H1 (cell line): Measurements from ENCODE around the gene RAD51B. TPM values are rescaled to one million over a fixed set of nuclear protein-coding genes. Genes with fewer than 3 reads are reported as not detected.

Source experiments
- CTCF ChIA-PET: fragments of 300-600 bp; sonication (Branson Sonifier 250); formaldehyde crosslinking; loops from one replicate; lab custom pipeline; 2021; ENCODE audit not compliant: partially characterized antibody; lab: Charles Lee
- POLR2A ChIA-PET: fragments of 300-600 bp; sonication (Branson Sonifier 250); formaldehyde crosslinking; loops from one replicate; lab custom pipeline; 2021; ENCODE audit warnings: inconsistent platforms; ENCODE audit not compliant: partially characterized antibody; lab: Charles Lee
- DNase-seq, 2 experiments: peaks; one replicate each; pipeline versions ENCODE4 v3.0.0 to v3.0.0-alpha.2; 2010 to 2022; ENCODE audit warnings: low spot score in 2 of 2, low read depth in 1 of 2, mixed read lengths in 1 of 2
- FAIRE-seq: peaks from 2 replicates; lab custom pipeline; 2011; peaks lifted over from hg19 to GRCh38; lab: Jason Lieb, UNC
- H2AFZ ChIP-seq: 2 replicates; pipeline ENCODE4 v1.8.1; 2012; ENCODE audit warnings: low read length, inconsistent platforms
- H2AK5ac ChIP-seq: 2 replicates; pipeline ENCODE4 v1.6.1; 2013; ENCODE audit warnings: low read depth, low read length
- H2BK120ac ChIP-seq: replicated peaks from 2 replicates; pipeline ENCODE3; 2013; ENCODE audit warnings: low read depth, low read length, inconsistent platforms
- H2BK12ac ChIP-seq: 2 replicates; pipeline ENCODE4 v1.6.1; 2013; ENCODE audit warnings: low read depth, low read length
- H2BK15ac ChIP-seq: 2 replicates; pipeline ENCODE4 v1.6.1; 2013; ENCODE audit warnings: low read length
- H2BK20ac ChIP-seq: 2 replicates; pipeline ENCODE4 v1.6.1; 2013; ENCODE audit warnings: low read length
- H2BK5ac ChIP-seq: 2 replicates; pipeline ENCODE4 v1.6.1; 2013; ENCODE audit warnings: low read depth, low read length
- H3K14ac ChIP-seq: 2 replicates; pipeline ENCODE4 v1.6.1; 2013; ENCODE audit warnings: inconsistent platforms; ENCODE audit not compliant: insufficient read length
- H3K18ac ChIP-seq: 2 replicates; pipeline ENCODE4 v1.6.1; 2013; ENCODE audit warnings: low read length; ENCODE audit errors: extremely low read depth
- H3K23ac ChIP-seq: 2 replicates; pipeline ENCODE4 v1.6.1; 2013; ENCODE audit warnings: inconsistent platforms; ENCODE audit not compliant: insufficient read length
- H3K23me2 ChIP-seq: 2 replicates; pipeline ENCODE4 v1.6.1; 2013; ENCODE audit warnings: low read depth, low read length
- H3K27ac ChIP-seq: 2 replicates; pipeline ENCODE4 v1.6.1; 2011; ENCODE audit warnings: low read depth, low read length, inconsistent platforms
- H3K27me3 ChIP-seq, 4 experiments: replicated peaks in 1 of 4; 1 replicate in 1 of 4; 2 replicates in 3 of 4; pipeline versions ENCODE4 v1.6.1 to v1.8.1; 2011 to 2013; ENCODE audit warnings: low read length in 3 of 4, mild to moderate bottlenecking in 3 of 4, inconsistent platforms in 2 of 4, mixed read lengths in 2 of 4, moderate library complexity in 1 of 4; ENCODE audit not compliant: control insufficient read depth in 3 of 4, insufficient read depth in 3 of 4; ENCODE audit errors: extremely low read depth in 1 of 4
- H3K36me3 ChIP-seq, 4 experiments: 2 replicates each; pipeline versions ENCODE4 v1.6.1 to v1.8.1; 2011 to 2013; ENCODE audit warnings: mild to moderate bottlenecking in 4 of 4, low read length in 3 of 4, moderate library complexity in 2 of 4, control low read depth in 1 of 4, inconsistent platforms in 1 of 4; ENCODE audit not compliant: insufficient read depth in 4 of 4, control insufficient read depth in 2 of 4
- H3K4ac ChIP-seq: replicated peaks from 2 replicates; pipeline ENCODE3; 2013; ENCODE audit warnings: low read length, low read depth, mixed read lengths, inconsistent platforms; ENCODE audit not compliant: insufficient read length
- H3K4me1 ChIP-seq, 4 experiments: replicated peaks in 1 of 4; 1 replicate in 1 of 4; 2 replicates in 3 of 4; pipeline versions ENCODE4 v1.6.1 to v1.8.1; 2011 to 2013; ENCODE audit warnings: low read length in 3 of 4, inconsistent platforms in 2 of 4, mixed read lengths in 1 of 4; ENCODE audit not compliant: insufficient read depth in 4 of 4, control insufficient read depth in 3 of 4
- H3K4me2 ChIP-seq, 2 experiments: 2 replicates each; pipeline versions ENCODE4 v1.6.1 to v1.8.1; 2011 to 2013; ENCODE audit warnings: low read depth in 2 of 2, low read length in 2 of 2, control low read depth in 1 of 2, inconsistent platforms in 1 of 2, mild to moderate bottlenecking in 1 of 2; ENCODE audit not compliant: insufficient read depth in 1 of 2
- H3K4me3 ChIP-seq, 4 experiments: fragments of 200-600, 300-600 bp in 1 of 4; sonication (generic), shearing (Covaris generic), sonication (Bioruptor Twin) in 1 of 4; 2 replicates each; pipeline versions ENCODE4 v1.5.1 to v1.8.1; 2011 to 2016; ENCODE audit warnings: low read length in 4 of 4, low read depth in 3 of 4, control low read depth in 2 of 4, inconsistent platforms in 2 of 4, mild to moderate bottlenecking in 2 of 4, mixed read lengths in 1 of 4, moderate library complexity in 1 of 4; ENCODE audit not compliant: insufficient read depth in 2 of 4; ENCODE audit errors: extremely low read depth in 1 of 4
- H3K56ac ChIP-seq: replicated peaks from 2 replicates; pipeline ENCODE3; 2013; ENCODE audit warnings: low read depth, mild to moderate bottlenecking, mixed read lengths, low read length, inconsistent platforms; ENCODE audit not compliant: insufficient read length
- H3K79me1 ChIP-seq: 2 replicates; pipeline ENCODE4 v1.6.1; 2013; ENCODE audit warnings: low read depth, low read length, control low read depth
- H3K79me2 ChIP-seq, 2 experiments: 2 replicates each; pipeline versions ENCODE4 v1.6.1 to v1.8.1; 2012 to 2013; ENCODE audit warnings: low read length in 2 of 2, mild to moderate bottlenecking in 2 of 2, inconsistent platforms in 1 of 2; ENCODE audit not compliant: insufficient read depth in 2 of 2, control insufficient read depth in 1 of 2
- H3K9ac ChIP-seq, 4 experiments: replicated peaks in 1 of 4; 1 replicate in 1 of 4; 2 replicates in 3 of 4; pipeline versions ENCODE4 v1.6.1 to v1.8.1; 2011 to 2013; ENCODE audit warnings: low read depth in 3 of 4, low read length in 3 of 4, control low read depth in 2 of 4, mild to moderate bottlenecking in 2 of 4, moderate library complexity in 2 of 4, inconsistent platforms in 1 of 4; ENCODE audit errors: extremely low read depth in 1 of 4
- H3K9me3 ChIP-seq, 2 experiments: 2 replicates each; pipeline versions ENCODE4 v1.6.1 to v1.8.1; 2012 to 2013; ENCODE audit warnings: mild to moderate bottlenecking in 2 of 2, moderate library complexity in 2 of 2, control low read depth in 1 of 2, inconsistent platforms in 1 of 2, low read depth in 1 of 2, low read length in 1 of 2, mixed read lengths in 1 of 2; ENCODE audit not compliant: insufficient read depth in 2 of 2
- H4K20me1 ChIP-seq, 2 experiments: replicated peaks in 1 of 2; 2 replicates each; pipeline versions ENCODE3 to v1.8.1; 2011 to 2013; ENCODE audit warnings: inconsistent platforms in 2 of 2, low read length in 2 of 2, mild to moderate bottlenecking in 1 of 2; ENCODE audit not compliant: insufficient read depth in 2 of 2, control insufficient read depth in 1 of 2
- H4K5ac ChIP-seq: 2 replicates; pipeline ENCODE4 v1.6.1; 2013; ENCODE audit warnings: low read length, low read depth, mixed read lengths, inconsistent platforms; ENCODE audit not compliant: insufficient read length
- H4K8ac ChIP-seq: 2 replicates; pipeline ENCODE4 v1.8.0; 2013; ENCODE audit warnings: mild to moderate bottlenecking, moderate library complexity, low read length, inconsistent platforms; ENCODE audit not compliant: insufficient read depth; ENCODE audit errors: extremely low read depth
- H4K91ac ChIP-seq: replicated peaks from 2 replicates; pipeline ENCODE3; 2013; ENCODE audit warnings: low read length, mixed read lengths, inconsistent platforms; ENCODE audit not compliant: insufficient read length
- CBX5 ChIP-seq: fragments of 300-800, 300-1000 bp; sonication (generic); IDR thresholded peaks from 2 replicates; pipeline ENCODE4 v1.7.1; 2016; ENCODE audit warnings: antibody characterized with exemption, low read length, low read depth
- CBX8 ChIP-seq: fragments of 300-800, 300-1000 bp; sonication (generic); IDR thresholded peaks from 2 replicates; pipeline ENCODE4 v1.7.1; 2016; ENCODE audit warnings: low read depth, low read length, borderline replicate concordance
- CHD1 ChIP-seq: IDR thresholded peaks from 2 replicates; pipeline ENCODE4 v1.6.1; 2012; ENCODE audit warnings: low read depth, low read length, improper control_type of control experiment
- FOSL1 ChIP-seq: IDR thresholded peaks from 2 replicates; pipeline ENCODE4 v1.6.1; 2011; ENCODE audit warnings: mild to moderate bottlenecking, low read depth, low read length, moderate library complexity; ENCODE audit not compliant: insufficient read depth
- GTF2F1 ChIP-seq: IDR thresholded peaks from 2 replicates; pipeline ENCODE4 v1.6.1; 2012; ENCODE audit warnings: low read depth, low read length, improper control_type of control experiment, borderline replicate concordance
- KDM1A ChIP-seq: fragments of 200-600, 300-600 bp; sonication (generic); IDR thresholded peaks from 2 replicates; pipeline ENCODE4 v1.7.1; 2016; ENCODE audit warnings: mild to moderate bottlenecking, low read length, borderline replicate concordance
- KDM4A ChIP-seq: IDR thresholded peaks from one replicate; pipeline ENCODE4 v1.7.1; 2012; ENCODE audit warnings: low read depth, mild to moderate bottlenecking, moderate library complexity, low read length, inconsistent platforms; ENCODE audit not compliant: severe bottlenecking
- RNF2 ChIP-seq: fragments of 200-900, 300-1000 bp; sonication (generic); IDR thresholded peaks from 2 replicates; pipeline ENCODE4 v1.7.1; 2016; ENCODE audit warnings: borderline replicate concordance, low read depth, mild to moderate bottlenecking, antibody characterized with exemption, low read length; ENCODE audit not compliant: poor library complexity, severe bottlenecking; ENCODE audit errors: missing control alignments
- TBP ChIP-seq: IDR thresholded peaks from 2 replicates; pipeline ENCODE4 v1.6.1; 2011; ENCODE audit warnings: low read depth, low read length, improper control_type of control experiment
- TEAD4 ChIP-seq: IDR thresholded peaks from 2 replicates; pipeline ENCODE4 v1.6.1; 2012; ENCODE audit warnings: low read depth, low read length, inconsistent platforms, mixed read lengths
- WGBS, 2 experiments: shearing (Covaris generic) in 1 of 2; methylation state at CpG; one replicate each; pipeline versions ENCODE4 v1.1.6 to v1.1.7; 2013 to 2015; ENCODE audit warnings: low lambda C conversion rate in 2 of 2, mixed read lengths in 2 of 2, inconsistent platforms in 1 of 2, low coverage in 1 of 2, missing lambda C conversion rate in 1 of 2; ENCODE audit not compliant: insufficient replicate concordance in 2 of 2, insufficient coverage in 1 of 2, insufficient read length in 1 of 2; ENCODE audit errors: extremely low coverage in 1 of 2, missing lambda C conversion rate in 1 of 2; 5-methylcytosine and 5-hydroxymethylcytosine counted together
- polyA plus RNA-seq, 7 experiments: library from polyadenylated mRNA; depleted of rRNA in 3 of 7; stranded (reverse) in 5 of 7; unstranded in 2 of 7; fragments of >200 nt in 5 of 7; fragments of 200-250 nt in 2 of 7; gene quantifications; 1 replicate in 5 of 7; 2 replicates in 1 of 7; 4 replicates in 1 of 7; pipeline versions ENCODE4 v1.2.1 to v1.2.3, GENCODE V29; 2011 to 2013; ENCODE audit warnings: missing spikeins in 2 of 7, mixed read lengths in 2 of 7
- total RNA-seq: library from RNA; stranded (reverse); fragmentation: NEBNext Ultra II Directional; extraction: Animal tissue kit (Norgen Biotek cat#: 25700); gene quantifications from 2 replicates; pipeline ENCODE4 v1.2.1, GENCODE V29; 2021

The RAD51B gene
- total and polyA plus RNA-seq, 2 of the 8 experiments (the other 6 are each of a cell fraction or from before 2014, with no cell fraction given), result 3.9 to 14.9 TPM

DNA sequence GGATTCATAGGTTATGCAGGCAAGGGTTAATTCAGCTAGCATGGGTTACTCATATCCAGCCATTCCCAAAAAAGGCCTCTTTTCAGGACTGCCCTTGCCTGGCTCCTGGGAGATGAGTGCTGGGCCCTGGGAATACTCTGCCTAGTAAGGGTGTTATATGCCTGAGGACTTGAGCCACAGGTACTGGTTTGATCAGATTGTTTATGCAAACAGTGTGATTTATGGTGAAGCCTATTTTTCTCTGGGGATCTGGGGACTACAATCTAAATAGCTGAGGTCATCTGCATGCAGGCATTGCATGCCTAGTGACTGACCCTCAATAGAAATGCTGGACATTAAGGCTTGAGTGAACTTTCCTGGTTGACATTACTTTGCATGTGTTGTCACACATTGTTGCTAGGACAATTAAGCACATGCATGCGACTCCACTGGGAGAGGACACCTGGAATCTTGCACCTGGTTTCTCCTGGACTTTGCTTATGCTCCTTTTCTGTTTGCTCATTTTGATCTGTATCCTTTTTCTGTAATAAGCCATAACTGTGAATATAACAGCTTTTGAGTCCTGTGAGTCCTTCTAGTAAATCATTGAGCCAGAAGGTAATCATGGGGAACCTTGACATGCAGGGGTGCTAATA lies 73.0 kb downstream of the RAD51B start:
- Histone ChIP-seq H3K9me3 (no peaks in the 10 kb centered on the region), H2AK5ac (no peak overlapping the region), H3K14ac (no peak overlapping the region), H3K23ac (no peak overlapping the region), H3K79me1 (no peaks in the 10 kb centered on the region), H3K4ac (no peak overlapping the region), H2BK20ac (no peak overlapping the region), H3K36me3 (no peaks in the 10 kb centered on the region), H2BK120ac (no peak overlapping the region), H3K4me2 (no peak overlapping the region), H3K4me1 (no peaks in the 10 kb centered on the region), H3K79me2 (no peaks in the 10 kb centered on the region), H3K9ac (no peak overlapping the region), H3K27me3 (no peaks in the 10 kb centered on the region), H4K8ac (no peak overlapping the region), H3K18ac (no peak overlapping the region), H4K20me1 (no peaks in the 10 kb centered on the region), H3K27ac (no peak overlapping the region), H4K91ac (no peak overlapping the region), H2BK12ac (no peak overlapping the region), H2BK15ac (no peak overlapping the region), H4K5ac (no peak overlapping the region), H3K4me3 (no peak overlapping the region), H3K23me2 (no peaks in the 10 kb centered on the region), H2BK5ac (no peak overlapping the region), H2AFZ (no peak overlapping the region), H3K56ac (no peak overlapping the region)
- FAIRE-seq, result no peak
- CTCF ChIA-PET, result interaction anchor here (1.9 kb wide), 1 partner anchor 41 kb away, joined by 7 read pairs; no protein-coding TSS in a partner anchor
- POLR2A ChIA-PET, result no interaction called here
- no peak for DNase-seq
- WGBS, 2 experiments, result 83% methylated on average over 1 of the region's 1 CpG; no CpG with 5 or more reads in 1 of the 2 experiments
- TF ChIP-seq CBX8, result no peak
- TF ChIP-seq CBX5, result no peak
- TF ChIP-seq FOSL1, result no peak
- no peak for TF ChIP-seq RNF2
- TF ChIP-seq TEAD4, result no peak
- no peak for TF ChIP-seq CHD1
- no peak for TF ChIP-seq KDM4A
- no peak for TF ChIP-seq KDM1A
- no peak for TF ChIP-seq GTF2F1
- TF ChIP-seq TBP, result no peak
